ENCODE data around the gene AQP4.

DNA sequence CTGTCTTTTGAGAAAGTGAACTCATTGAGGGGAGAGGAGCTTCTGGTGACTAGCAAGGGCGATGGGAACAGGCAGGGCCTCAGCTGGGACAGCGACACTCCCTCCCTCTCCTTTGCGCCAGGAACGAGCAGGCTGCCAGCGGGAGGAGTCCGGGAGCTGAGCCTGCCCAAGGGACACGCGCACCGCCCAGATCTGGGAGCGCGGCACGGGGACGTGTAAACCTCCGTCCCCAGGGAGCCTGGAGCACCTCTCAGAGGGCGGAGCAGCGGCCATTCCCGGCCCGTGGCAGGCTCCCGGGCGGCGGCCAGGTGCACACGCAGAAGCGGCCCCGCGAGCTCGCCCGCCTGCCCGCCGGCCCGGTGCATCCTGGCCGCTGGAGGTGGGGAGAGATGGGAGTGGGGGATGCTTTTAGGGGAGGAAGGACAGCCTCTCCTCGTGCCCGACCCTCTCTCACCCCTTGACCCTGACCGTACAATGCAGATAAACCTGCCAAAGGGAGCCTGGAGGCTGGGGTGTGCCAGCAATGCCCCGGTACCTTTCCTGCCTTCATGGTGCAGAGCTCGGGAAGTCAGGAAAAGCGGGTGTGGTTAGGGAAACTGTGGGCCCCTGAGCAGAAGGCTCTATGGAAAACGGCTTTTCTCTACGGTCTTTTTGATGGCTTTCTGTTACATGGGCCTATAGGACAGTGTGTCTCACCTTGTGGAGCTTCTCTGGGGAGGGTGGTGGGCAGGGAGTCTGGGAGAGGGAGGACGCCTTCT lies 2.2 kb downstream of the AQP4 start:
- TF ChIP-seq, protein P1, sequence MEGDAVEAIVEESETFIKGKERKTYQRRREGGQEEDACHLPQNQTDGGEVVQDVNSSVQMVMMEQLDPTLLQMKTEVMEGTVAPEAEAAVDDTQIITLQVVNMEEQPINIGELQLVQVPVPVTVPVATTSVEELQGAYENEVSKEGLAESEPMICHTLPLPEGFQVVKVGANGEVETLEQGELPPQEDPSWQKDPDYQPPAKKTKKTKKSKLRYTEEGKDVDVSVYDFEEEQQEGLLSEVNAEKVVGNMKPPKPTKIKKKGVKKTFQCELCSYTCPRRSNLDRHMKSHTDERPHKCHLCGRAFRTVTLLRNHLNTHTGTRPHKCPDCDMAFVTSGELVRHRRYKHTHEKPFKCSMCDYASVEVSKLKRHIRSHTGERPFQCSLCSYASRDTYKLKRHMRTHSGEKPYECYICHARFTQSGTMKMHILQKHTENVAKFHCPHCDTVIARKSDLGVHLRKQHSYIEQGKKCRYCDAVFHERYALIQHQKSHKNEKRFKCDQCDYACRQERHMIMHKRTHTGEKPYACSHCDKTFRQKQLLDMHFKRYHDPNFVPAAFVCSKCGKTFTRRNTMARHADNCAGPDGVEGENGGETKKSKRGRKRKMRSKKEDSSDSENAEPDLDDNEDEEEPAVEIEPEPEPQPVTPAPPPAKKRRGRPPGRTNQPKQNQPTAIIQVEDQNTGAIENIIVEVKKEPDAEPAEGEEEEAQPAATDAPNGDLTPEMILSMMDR (IDR thresholded peaks at IDR 0.05; ENCODE audit: low read depth, low read length, missing input control), result no peak
- peak; percentile 74 for TF ChIP-seq YY1 (IDR thresholded peaks at IDR 0.05)
- peak in 1 of 2 donors; percentile 7 for TF ChIP-seq RXRA (IDR thresholded peaks at IDR 0.05)
- TF ChIP-seq, protein P2, sequence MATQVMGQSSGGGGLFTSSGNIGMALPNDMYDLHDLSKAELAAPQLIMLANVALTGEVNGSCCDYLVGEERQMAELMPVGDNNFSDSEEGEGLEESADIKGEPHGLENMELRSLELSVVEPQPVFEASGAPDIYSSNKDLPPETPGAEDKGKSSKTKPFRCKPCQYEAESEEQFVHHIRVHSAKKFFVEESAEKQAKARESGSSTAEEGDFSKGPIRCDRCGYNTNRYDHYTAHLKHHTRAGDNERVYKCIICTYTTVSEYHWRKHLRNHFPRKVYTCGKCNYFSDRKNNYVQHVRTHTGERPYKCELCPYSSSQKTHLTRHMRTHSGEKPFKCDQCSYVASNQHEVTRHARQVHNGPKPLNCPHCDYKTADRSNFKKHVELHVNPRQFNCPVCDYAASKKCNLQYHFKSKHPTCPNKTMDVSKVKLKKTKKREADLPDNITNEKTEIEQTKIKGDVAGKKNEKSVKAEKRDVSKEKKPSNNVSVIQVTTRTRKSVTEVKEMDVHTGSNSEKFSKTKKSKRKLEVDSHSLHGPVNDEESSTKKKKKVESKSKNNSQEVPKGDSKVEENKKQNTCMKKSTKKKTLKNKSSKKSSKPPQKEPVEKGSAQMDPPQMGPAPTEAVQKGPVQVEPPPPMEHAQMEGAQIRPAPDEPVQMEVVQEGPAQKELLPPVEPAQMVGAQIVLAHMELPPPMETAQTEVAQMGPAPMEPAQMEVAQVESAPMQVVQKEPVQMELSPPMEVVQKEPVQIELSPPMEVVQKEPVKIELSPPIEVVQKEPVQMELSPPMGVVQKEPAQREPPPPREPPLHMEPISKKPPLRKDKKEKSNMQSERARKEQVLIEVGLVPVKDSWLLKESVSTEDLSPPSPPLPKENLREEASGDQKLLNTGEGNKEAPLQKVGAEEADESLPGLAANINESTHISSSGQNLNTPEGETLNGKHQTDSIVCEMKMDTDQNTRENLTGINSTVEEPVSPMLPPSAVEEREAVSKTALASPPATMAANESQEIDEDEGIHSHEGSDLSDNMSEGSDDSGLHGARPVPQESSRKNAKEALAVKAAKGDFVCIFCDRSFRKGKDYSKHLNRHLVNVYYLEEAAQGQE (IDR thresholded peaks at IDR 0.05), result no peak
- TF ChIP-seq SP1 (IDR thresholded peaks at IDR 0.05), result no peak
- TF ChIP-seq GABPA (IDR thresholded peaks at IDR 0.05 in 1 of 2, conservative IDR thresholded peaks at IDR 0.05 in 1 of 2), result no peak
- TF ChIP-seq RAD21 (IDR thresholded peaks at IDR 0.05), result peak in 1 of 2 donors; percentile 25
- no peak for TF ChIP-seq EGR1 (IDR thresholded peaks at IDR 0.05; ENCODE audit: low read depth in 2 of 2)
- TF ChIP-seq, protein P3, sequence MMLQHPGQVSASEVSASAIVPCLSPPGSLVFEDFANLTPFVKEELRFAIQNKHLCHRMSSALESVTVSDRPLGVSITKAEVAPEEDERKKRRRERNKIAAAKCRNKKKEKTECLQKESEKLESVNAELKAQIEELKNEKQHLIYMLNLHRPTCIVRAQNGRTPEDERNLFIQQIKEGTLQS (IDR thresholded peaks at IDR 0.05), result no peak
- no peak for TF ChIP-seq HNF4A (conservative IDR thresholded peaks at IDR 0.05)
- no peak for TF ChIP-seq JUND (IDR thresholded peaks at IDR 0.05)
- TF ChIP-seq, protein P4, sequence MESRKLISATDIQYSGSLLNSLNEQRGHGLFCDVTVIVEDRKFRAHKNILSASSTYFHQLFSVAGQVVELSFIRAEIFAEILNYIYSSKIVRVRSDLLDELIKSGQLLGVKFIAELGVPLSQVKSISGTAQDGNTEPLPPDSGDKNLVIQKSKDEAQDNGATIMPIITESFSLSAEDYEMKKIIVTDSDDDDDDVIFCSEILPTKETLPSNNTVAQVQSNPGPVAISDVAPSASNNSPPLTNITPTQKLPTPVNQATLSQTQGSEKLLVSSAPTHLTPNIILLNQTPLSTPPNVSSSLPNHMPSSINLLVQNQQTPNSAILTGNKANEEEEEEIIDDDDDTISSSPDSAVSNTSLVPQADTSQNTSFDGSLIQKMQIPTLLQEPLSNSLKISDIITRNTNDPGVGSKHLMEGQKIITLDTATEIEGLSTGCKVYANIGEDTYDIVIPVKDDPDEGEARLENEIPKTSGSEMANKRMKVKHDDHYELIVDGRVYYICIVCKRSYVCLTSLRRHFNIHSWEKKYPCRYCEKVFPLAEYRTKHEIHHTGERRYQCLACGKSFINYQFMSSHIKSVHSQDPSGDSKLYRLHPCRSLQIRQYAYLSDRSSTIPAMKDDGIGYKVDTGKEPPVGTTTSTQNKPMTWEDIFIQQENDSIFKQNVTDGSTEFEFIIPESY (IDR thresholded peaks at IDR 0.05), result no peak
- TF ChIP-seq, protein P5, sequence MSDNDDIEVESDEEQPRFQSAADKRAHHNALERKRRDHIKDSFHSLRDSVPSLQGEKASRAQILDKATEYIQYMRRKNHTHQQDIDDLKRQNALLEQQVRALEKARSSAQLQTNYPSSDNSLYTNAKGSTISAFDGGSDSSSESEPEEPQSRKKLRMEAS (IDR thresholded peaks at IDR 0.05), result peak; percentile 11
- no peak for TF ChIP-seq NR2F2 (IDR thresholded peaks at IDR 0.05)

Measured in liver (tissue), 3 donors.